K562 (cell line): ENCODE measurements around the gene SERP1. TPM values are rescaled to one million over a fixed set of nuclear protein-coding genes. Genes with fewer than 3 reads are reported as not detected.

Experiments
- ARNT ChIP-seq, 2 experiments: fragments of 450-650 bp; IDR thresholded peaks; 2 replicates each; pipeline ENCODE4 v1.6.1; 2016; ENCODE audit warnings: mild to moderate bottlenecking in 1 of 2
- BRD9 ChIP-seq: fragments of 450-650 bp; IDR thresholded peaks from 2 replicates; pipeline ENCODE4 v1.6.1; 2018; ENCODE audit warnings: low read depth; ENCODE audit not compliant: partially characterized antibody
- CEBPG ChIP-seq, 3 experiments: fragments of 200-800 bp in 1 of 3; sonication (Bioruptor generic) in 1 of 3; sonication (generic) in 1 of 3; formaldehyde crosslinking in 1 of 3; IDR thresholded peaks in 2 of 3; conservative IDR thresholded peaks in 1 of 3; 2 replicates each; pipeline versions ENCODE4 v1.6.1 to v1.8.0; 2016 to 2022; ENCODE audit warnings: missing compliant biosample characterization in 2 of 3, missing genetic modification characterization in 2 of 3, mild to moderate bottlenecking in 1 of 3, missing genetic modification reagents in 1 of 3
- MAFG ChIP-seq: fragments of 450-650 bp; conservative IDR thresholded peaks from 2 replicates; pipeline ENCODE4 v1.6.1; 2016; ENCODE audit warnings: missing genetic modification characterization, missing compliant biosample characterization
- RFX7 ChIP-seq: fragments of 250-450 bp; sonication (Bioruptor Pico); IDR thresholded peaks from 2 replicates; pipeline ENCODE4 v1.5.1; 2021; ENCODE audit warnings: mild to moderate bottlenecking
- SP1 ChIP-seq: sonication (generic); formaldehyde crosslinking; IDR thresholded peaks from 2 replicates; pipeline ENCODE4 v1.8.1; 2022; ENCODE audit warnings: mild to moderate bottlenecking, missing genetic modification reagents
- TARDBP ChIP-seq: fragments of 450-650 bp; IDR thresholded peaks from 2 replicates; pipeline ENCODE4 v1.6.1; 2016
- XRCC5 ChIP-seq: fragments of 200-400 bp; formaldehyde crosslinking; IDR thresholded peaks from 2 replicates; pipeline ENCODE4 v1.6.1; 2017; ENCODE audit warnings: low read depth, mild to moderate bottlenecking, low read length
- ZC3H4 ChIP-seq: sonication (generic); formaldehyde crosslinking; IDR thresholded peaks from 2 replicates; pipeline ENCODE4 v1.9.0; 2021; ENCODE audit warnings: missing genetic modification reagents, borderline replicate concordance
- ZNF165 ChIP-seq: fragments of 250-450 bp; sonication (Bioruptor Pico); IDR thresholded peaks from 2 replicates; pipeline ENCODE4 v1.4.0; 2020; ENCODE audit warnings: borderline replicate concordance
- ZNF263 ChIP-seq: sonication (generic); formaldehyde crosslinking; IDR thresholded peaks from 2 replicates; pipeline ENCODE4 v1.8.0; 2022; ENCODE audit warnings: mild to moderate bottlenecking, missing genetic modification reagents, borderline replicate concordance
- ZNF41 ChIP-seq: fragments of 250-450 bp; sonication (Bioruptor Pico); conservative IDR thresholded peaks from 2 replicates; pipeline ENCODE4 v1.4.0; 2020; ENCODE audit warnings: mild to moderate bottlenecking
- ZNF644 ChIP-seq: fragments of 200-800 bp; sonication (Bioruptor generic); IDR thresholded peaks from 2 replicates; pipeline ENCODE4 v1.6.1; 2016; ENCODE audit warnings: low read depth, missing genetic modification characterization, missing compliant biosample characterization
- polyA plus RNA-seq, 8 experiments: library from polyadenylated mRNA; depleted of rRNA in 4 of 8; stranded (reverse) in 5 of 8; unstranded in 3 of 8; fragments of >200 nt; fragmentation: Nextera tagmentation in 2 of 8; fragmentation: Illumina TruSeq in 1 of 8; extraction: Ambion mirVana in 2 of 8; extraction: Trizol in 1 of 8; gene quantifications; 2 replicates each; pipeline versions ENCODE4 v1.2.1 to v1.2.3, GENCODE V29; 2011 to 2014; ENCODE audit warnings: inconsistent platforms in 1 of 8, missing spikeins in 1 of 8
- total RNA-seq, 7 experiments: library from RNA; depleted of rRNA in 6 of 7; stranded (reverse); fragments of >200 nt in 6 of 7; fragmentation: Illumina TruSeq in 2 of 7; extraction: Trizol in 2 of 7; gene quantifications; 2 replicates each; pipeline versions ENCODE4 v1.2.1 to v1.2.3, GENCODE V29; 2011 to 2021; ENCODE audit warnings: low replicate concordance in 1 of 7
- TF ChIP-seq, protein P1 (sequence below): fragments of 250-450 bp; sonication (Bioruptor Pico); IDR thresholded peaks from 2 replicates; pipeline ENCODE4 v1.5.0; 2021
- TF ChIP-seq, protein P2 (sequence below): fragments of 250-450 bp; sonication (Bioruptor Pico); IDR thresholded peaks from 2 replicates; pipeline ENCODE4 v1.5.0; 2020; ENCODE audit warnings: mild to moderate bottlenecking
- TF ChIP-seq, protein P3 (sequence below): fragments of 450-650 bp; IDR thresholded peaks from 2 replicates; pipeline ENCODE4 v1.6.1; 2016; ENCODE audit warnings: low read depth
- TF ChIP-seq, protein P4 (sequence below): fragments of 450-650 bp; IDR thresholded peaks from one replicate; pipeline ENCODE4 v1.6.1; 2018; ENCODE audit warnings: mild to moderate bottlenecking, moderate library complexity; ENCODE audit not compliant: partially characterized antibody

SERP1 gene
- total and polyA plus RNA-seq, 9 of the 15 experiments (the other 6 are each of a cell fraction or from before 2014, with no cell fraction given), result 38.6 to 443 (median 121) TPM

DNA sequence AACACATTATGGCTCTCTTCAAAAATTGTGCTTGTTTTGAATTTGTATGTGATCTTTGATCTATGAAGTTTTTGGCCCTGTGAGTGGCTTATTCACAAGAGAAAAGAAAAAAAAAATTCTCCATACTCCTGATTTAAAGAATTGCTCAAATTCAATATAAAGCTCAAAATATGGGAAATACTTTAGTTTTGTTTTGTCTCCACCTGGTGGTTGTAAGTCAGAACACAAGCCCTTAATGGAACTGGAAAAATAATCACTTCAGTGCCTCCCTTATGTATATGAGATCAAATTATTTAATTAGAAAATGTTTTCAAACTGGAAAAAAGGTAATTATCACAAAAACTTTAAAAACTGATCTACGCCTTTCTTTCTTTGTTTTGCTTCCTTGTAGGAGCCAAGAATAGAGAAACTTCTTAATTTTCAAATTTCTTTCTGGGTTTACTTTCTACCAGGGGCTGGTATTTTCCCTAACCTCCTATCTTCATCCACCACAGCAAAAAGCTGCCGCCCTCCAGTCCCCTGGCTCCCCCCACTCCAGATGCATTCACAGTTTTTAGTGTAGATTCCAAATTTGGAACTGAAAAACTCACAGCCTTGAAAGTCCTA is 50.6 kb downstream of the SERP1 start (continued):
- no peak for TF ChIP-seq ZC3H4 (CRISPR knock-in tag)
- no peak for TF ChIP-seq TARDBP
- 0 out of 4 replicates have a peak, but pooled peaks of 1 of the 2 experiments have one; percentile 40 for TF ChIP-seq ARNT (IDR thresholded peaks at IDR 0.05)
- no peak for TF ChIP-seq XRCC5
- TF ChIP-seq ZNF165, result no peak
- TF ChIP-seq, protein P1, sequence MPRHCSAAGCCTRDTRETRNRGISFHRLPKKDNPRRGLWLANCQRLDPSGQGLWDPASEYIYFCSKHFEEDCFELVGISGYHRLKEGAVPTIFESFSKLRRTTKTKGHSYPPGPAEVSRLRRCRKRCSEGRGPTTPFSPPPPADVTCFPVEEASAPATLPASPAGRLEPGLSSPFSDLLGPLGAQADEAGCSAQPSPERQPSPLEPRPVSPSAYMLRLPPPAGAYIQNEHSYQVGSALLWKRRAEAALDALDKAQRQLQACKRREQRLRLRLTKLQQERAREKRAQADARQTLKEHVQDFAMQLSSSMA (CRISPR knock-in tag), result no peak
- peak; percentile 14 for TF ChIP-seq BRD9
- TF ChIP-seq, protein P2, sequence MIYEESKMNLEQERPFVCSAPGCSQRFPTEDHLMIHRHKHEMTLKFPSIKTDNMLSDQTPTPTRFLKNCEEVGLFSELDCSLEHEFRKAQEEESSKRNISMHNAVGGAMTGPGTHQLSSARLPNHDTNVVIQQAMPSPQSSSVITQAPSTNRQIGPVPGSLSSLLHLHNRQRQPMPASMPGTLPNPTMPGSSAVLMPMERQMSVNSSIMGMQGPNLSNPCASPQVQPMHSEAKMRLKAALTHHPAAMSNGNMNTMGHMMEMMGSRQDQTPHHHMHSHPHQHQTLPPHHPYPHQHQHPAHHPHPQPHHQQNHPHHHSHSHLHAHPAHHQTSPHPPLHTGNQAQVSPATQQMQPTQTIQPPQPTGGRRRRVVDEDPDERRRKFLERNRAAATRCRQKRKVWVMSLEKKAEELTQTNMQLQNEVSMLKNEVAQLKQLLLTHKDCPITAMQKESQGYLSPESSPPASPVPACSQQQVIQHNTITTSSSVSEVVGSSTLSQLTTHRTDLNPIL (CRISPR knock-in tag), result no peak
- no peak for TF ChIP-seq SP1 (CRISPR knock-in tag)
- TF ChIP-seq RFX7 (CRISPR knock-in tag), result no peak
- no peak for TF ChIP-seq MAFG
- TF ChIP-seq ZNF41 (CRISPR knock-in tag), result no peak
- TF ChIP-seq, protein P3, sequence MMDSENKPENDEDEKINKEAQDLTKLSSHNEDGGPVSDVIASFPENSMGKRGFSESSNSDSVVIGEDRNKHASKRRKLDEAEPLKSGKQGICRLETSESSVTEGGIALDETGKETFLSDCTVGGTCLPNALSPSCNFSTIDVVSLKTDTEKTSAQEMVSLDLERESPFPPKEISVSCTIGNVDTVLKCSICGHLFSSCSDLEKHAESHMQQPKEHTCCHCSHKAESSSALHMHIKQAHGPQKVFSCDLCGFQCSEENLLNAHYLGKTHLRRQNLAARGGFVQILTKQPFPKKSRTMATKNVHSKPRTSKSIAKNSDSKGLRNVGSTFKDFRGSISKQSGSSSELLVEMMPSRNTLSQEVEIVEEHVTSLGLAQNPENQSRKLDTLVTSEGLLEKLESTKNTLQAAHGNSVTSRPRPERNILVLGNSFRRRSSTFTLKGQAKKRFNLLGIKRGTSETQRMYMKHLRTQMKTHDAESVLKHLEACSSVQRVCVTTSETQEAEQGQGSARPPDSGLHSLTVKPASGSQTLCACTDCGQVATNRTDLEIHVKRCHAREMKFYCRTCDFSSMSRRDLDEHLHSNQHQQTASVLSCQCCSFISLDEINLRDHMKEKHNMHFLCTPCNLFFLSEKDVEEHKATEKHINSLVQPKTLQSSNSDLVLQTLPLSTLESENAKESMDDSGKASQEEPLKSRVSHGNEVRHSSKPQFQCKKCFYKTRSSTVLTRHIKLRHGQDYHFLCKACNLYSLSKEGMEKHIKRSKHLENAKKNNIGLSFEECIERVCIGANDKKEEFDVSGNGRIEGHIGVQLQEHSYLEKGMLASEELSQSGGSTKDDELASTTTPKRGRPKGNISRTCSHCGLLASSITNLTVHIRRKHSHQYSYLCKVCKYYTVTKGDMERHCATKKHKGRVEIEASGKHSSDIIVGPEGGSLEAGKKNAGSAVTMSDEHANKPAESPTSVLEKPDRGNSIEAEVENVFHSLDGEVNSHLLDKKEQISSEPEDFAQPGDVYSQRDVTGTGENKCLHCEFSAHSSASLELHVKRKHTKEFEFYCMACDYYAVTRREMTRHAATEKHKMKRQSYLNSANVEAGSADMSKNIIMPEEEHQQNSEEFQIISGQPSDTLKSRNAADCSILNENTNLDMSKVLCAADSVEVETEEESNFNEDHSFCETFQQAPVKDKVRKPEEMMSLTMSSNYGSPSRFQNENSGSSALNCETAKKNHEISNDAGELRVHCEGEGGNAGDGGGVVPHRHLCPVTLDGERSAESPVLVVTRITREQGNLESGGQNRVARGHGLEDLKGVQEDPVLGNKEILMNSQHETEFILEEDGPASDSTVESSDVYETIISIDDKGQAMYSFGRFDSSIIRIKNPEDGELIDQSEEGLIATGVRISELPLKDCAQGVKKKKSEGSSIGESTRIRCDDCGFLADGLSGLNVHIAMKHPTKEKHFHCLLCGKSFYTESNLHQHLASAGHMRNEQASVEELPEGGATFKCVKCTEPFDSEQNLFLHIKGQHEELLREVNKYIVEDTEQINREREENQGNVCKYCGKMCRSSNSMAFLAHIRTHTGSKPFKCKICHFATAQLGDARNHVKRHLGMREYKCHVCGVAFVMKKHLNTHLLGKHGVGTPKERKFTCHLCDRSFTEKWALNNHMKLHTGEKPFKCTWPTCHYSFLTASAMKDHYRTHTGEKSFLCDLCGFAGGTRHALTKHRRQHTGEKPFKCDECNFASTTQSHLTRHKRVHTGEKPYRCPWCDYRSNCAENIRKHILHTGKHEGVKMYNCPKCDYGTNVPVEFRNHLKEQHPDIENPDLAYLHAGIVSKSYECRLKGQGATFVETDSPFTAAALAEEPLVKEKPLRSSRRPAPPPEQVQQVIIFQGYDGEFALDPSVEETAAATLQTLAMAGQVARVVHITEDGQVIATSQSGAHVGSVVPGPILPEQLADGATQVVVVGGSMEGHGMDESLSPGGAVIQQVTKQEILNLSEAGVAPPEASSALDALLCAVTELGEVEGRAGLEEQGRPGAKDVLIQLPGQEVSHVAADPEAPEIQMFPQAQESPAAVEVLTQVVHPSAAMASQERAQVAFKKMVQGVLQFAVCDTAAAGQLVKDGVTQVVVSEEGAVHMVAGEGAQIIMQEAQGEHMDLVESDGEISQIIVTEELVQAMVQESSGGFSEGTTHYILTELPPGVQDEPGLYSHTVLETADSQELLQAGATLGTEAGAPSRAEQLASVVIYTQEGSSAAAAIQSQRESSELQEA, result no peak
- no peak for TF ChIP-seq ZNF263
- TF ChIP-seq, protein P4, sequence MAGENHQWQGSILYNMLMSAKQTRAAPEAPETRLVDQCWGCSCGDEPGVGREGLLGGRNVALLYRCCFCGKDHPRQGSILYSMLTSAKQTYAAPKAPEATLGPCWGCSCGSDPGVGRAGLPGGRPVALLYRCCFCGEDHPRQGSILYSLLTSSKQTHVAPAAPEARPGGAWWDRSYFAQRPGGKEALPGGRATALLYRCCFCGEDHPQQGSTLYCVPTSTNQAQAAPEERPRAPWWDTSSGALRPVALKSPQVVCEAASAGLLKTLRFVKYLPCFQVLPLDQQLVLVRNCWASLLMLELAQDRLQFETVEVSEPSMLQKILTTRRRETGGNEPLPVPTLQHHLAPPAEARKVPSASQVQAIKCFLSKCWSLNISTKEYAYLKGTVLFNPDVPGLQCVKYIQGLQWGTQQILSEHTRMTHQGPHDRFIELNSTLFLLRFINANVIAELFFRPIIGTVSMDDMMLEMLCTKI, result no peak
- no peak for TF ChIP-seq ZNF644
- no peak for TF ChIP-seq CEBPG (CRISPR knock-in tag; IDR thresholded peaks at IDR 0.05)
- TF ChIP-seq CEBPG (tag; conservative IDR thresholded peaks at IDR 0.05 in 1 of 2, IDR thresholded peaks at IDR 0.05 in 1 of 2), result no peak
